IPS-18a (cell line): ENCODE measurements around the gene MACROH2A1.

Experiments
- H3K27ac ChIP-seq: one replicate; pipeline ENCODE4 v1.5.1; 2013; ENCODE audit warnings: low read length
- H3K27me3 ChIP-seq: one replicate; pipeline ENCODE4 v1.6.1; 2013; ENCODE audit warnings: mild to moderate bottlenecking, low read length; ENCODE audit not compliant: control insufficient read depth, insufficient read depth
- H3K36me3 ChIP-seq: one replicate; pipeline ENCODE4 v1.6.1; 2013; ENCODE audit warnings: low read depth, low read length; ENCODE audit not compliant: control insufficient read depth
- H3K4me1 ChIP-seq: one replicate; pipeline ENCODE4 v1.6.1; 2013; ENCODE audit warnings: low read depth, low read length; ENCODE audit not compliant: control insufficient read depth
- H3K4me3 ChIP-seq: one replicate; pipeline ENCODE4 v1.5.1; 2013; ENCODE audit warnings: low read length
- H3K9ac ChIP-seq: one replicate; pipeline ENCODE4 v1.6.1; 2013; ENCODE audit warnings: mild to moderate bottlenecking, low read length, moderate library complexity
- H3K9me3 ChIP-seq: one replicate; pipeline ENCODE4 v1.6.1; 2013; ENCODE audit warnings: low read depth, low read length; ENCODE audit not compliant: control insufficient read depth

The MACROH2A1 gene

GRCh38 chr5:135342551-135342875 is 56.5 kb downstream of the MACROH2A1 start:
- H3K4me1 ChIP-seq, result no peaks in the 10 kb centered on the region
- H3K36me3 ChIP-seq, result peaks cover 73% of the 10 kb centered on the region

GRCh38 chr5:135341696-135342550 is 57.1 kb downstream of the MACROH2A1 start:
- no peaks in the 10 kb centered on the region for H3K9me3 ChIP-seq
- no peaks in the 10 kb centered on the region for H3K4me1 ChIP-seq
- H3K4me3 ChIP-seq, result no peak overlapping the region
- peaks cover 78% of the 10 kb centered on the region for H3K36me3 ChIP-seq
- no peaks in the 10 kb centered on the region for H3K27me3 ChIP-seq
- no peak overlapping the region for H3K27ac ChIP-seq
- no peak overlapping the region for H3K9ac ChIP-seq

More at GRCh38 chr5:135342551-135342875, 56.5 kb downstream of the MACROH2A1 start:
- H3K27ac ChIP-seq, result no peak overlapping the region
- no peaks in the 10 kb centered on the region for H3K9me3 ChIP-seq
- H3K27me3 ChIP-seq, result no peaks in the 10 kb centered on the region
- no peak overlapping the region for H3K9ac ChIP-seq
- H3K4me3 ChIP-seq, result no peak overlapping the region

GRCh38 chr5:135341016-135341666 is 57.9 kb downstream of the MACROH2A1 start:
- no peak overlapping the region for H3K27ac ChIP-seq
- H3K9ac ChIP-seq, result no peak overlapping the region
- H3K4me3 ChIP-seq, result no peak overlapping the region
- peaks cover 77% of the 10 kb centered on the region for H3K36me3 ChIP-seq
- no peaks in the 10 kb centered on the region for H3K27me3 ChIP-seq
- H3K9me3 ChIP-seq, result no peaks in the 10 kb centered on the region
- no peaks in the 10 kb centered on the region for H3K4me1 ChIP-seq

DNA sequence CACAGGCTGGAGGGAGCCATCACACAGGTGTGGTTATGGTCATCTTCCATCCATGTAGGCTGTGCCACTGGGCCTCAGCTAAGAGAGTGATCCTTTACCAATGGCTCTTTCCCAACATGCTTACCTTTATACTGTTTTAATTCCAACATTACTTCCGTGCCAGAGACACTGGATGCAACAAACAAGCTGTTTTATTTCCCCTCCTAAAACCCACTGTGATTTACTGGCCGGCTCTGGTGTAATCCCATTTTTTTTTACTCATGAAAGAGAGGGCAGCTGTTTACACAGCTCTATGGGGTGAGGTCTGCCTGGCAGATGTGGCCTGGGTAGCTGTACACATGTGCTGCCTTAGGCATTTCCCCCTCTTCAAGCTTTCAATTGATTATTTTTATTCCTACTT is 58.5 kb downstream of the MACROH2A1 start:
- Histone ChIP-seq H3K27me3 (no peaks in the 10 kb centered on the region), H3K9me3 (no peaks in the 10 kb centered on the region), H3K9ac (no peak overlapping the region), H3K4me1 (no peaks in the 10 kb centered on the region), H3K4me3 (no peak overlapping the region), H3K36me3 (peaks cover 72% of the 10 kb centered on the region), H3K27ac (no peak overlapping the region)

GRCh38 chr5:135339623-135340022 is 59.4 kb downstream of the MACROH2A1 start:
- Histone ChIP-seq H3K4me1 (no peaks in the 10 kb centered on the region), H3K27ac (no peak overlapping the region), H3K36me3 (peaks cover 68% of the 10 kb centered on the region)

DNA sequence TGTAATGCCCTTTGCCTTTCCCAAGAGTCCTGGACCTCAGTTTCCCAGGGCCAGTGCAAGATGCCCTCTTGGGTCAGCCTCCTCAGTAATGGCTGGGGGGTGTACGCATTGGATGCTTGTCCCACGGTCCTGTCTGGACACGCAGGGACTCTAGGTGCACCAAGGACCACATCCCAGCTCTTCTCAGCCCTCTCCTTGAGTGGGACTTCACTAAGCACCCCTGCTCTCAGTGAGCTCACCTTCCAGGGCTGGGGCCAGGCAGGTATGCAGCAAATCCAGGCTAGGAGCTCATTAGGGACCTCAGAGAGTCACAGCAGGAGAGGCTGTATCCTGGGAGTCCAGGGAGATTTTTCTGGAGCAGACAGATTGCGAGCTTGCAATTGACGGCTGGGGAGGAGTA is 59.8 kb downstream of the MACROH2A1 start:
- Histone ChIP-seq H3K4me3 (no peak overlapping the region), H3K9ac (no peak overlapping the region), H3K27ac (no peak overlapping the region), H3K4me1 (no peaks in the 10 kb centered on the region), H3K27me3 (no peaks in the 10 kb centered on the region), H3K36me3 (peaks cover 64% of the 10 kb centered on the region), H3K9me3 (no peaks in the 10 kb centered on the region)

More at GRCh38 chr5:135339623-135340022, 59.4 kb downstream of the MACROH2A1 start:
- H3K27me3 ChIP-seq, result no peaks in the 10 kb centered on the region
- H3K9me3 ChIP-seq, result no peaks in the 10 kb centered on the region
- H3K9ac ChIP-seq, result no peak overlapping the region
- H3K4me3 ChIP-seq, result no peak overlapping the region

- H3K27me3 ChIP-seq, result no peaks in the 10 kb centered on the region
- peaks cover 43% of the 10 kb centered on the region for H3K36me3 ChIP-seq
- H3K4me3 ChIP-seq, result no peak overlapping the region
- no peak overlapping the region for H3K9ac ChIP-seq
- no peaks in the 10 kb centered on the region for H3K4me1 ChIP-seq
- no peak overlapping the region for H3K27ac ChIP-seq
- H3K9me3 ChIP-seq, result no peaks in the 10 kb centered on the region
Measured at GRCh38 chr5:135337064-135337463, 62.0 kb downstream of the MACROH2A1 start.

- Histone ChIP-seq H3K27me3 (no peaks in the 10 kb centered on the region), H3K9me3 (no peaks in the 10 kb centered on the region), H3K27ac (no peak overlapping the region), H3K36me3 (peaks cover 35% of the 10 kb centered on the region), H3K9ac (no peak overlapping the region), H3K4me1 (no peaks in the 10 kb centered on the region), H3K4me3 (no peak overlapping the region)
Measured at GRCh38 chr5:135335031-135335828, 63.8 kb downstream of the MACROH2A1 start.

DNA sequence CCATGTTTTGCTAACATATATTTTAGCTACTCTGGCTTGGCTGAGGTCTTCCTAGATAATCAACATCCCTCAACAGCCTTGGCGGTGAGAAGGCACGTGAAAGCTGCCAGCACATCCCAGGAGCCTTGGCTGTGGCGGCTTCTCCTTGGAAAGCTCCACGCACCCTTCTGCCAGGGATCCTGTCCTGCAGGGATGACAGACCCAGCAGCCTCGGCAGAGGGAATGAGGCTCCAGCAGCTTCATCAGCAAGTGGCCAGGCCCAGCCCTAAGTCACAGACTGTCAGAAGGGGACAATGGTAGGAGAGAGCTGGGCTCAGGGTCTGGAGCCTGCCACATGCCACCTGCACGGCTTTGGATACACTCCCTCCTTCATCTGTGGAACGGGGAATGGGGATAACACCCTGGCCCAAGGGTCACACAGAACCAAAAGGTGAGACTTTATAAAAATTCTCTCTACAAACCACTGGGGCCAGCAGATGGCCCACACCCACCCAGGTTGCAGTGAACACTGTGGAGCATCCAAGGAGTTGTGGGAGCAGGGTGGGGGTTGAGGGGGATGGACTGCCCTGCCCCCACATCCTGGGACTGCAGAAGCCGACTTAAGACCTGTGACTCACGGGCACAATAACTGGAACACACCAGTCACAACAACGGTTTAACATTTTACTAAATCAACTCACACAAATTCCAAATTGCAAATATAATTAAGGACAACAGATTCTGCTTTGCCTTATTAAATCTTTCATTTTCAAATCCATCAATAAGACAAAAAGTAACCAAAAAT is 65.1 kb downstream of the MACROH2A1 start:
- no peak overlapping the region for H3K4me3 ChIP-seq
- H3K36me3 ChIP-seq, result peaks cover 25% of the 10 kb centered on the region
- H3K27me3 ChIP-seq, result no peaks in the 10 kb centered on the region
- no peak overlapping the region for H3K9ac ChIP-seq
- H3K27ac ChIP-seq, result no peak overlapping the region
- H3K4me1 ChIP-seq, result no peaks in the 10 kb centered on the region
- H3K9me3 ChIP-seq, result no peaks in the 10 kb centered on the region

GRCh38 chr5:135332519-135333150 is 66.4 kb downstream of the MACROH2A1 start:
- Histone ChIP-seq H3K9ac (no peak overlapping the region), H3K27me3 (no peaks in the 10 kb centered on the region), H3K4me3 (no peak overlapping the region), H3K36me3 (peaks cover 16% of the 10 kb centered on the region), H3K4me1 (no peaks in the 10 kb centered on the region), H3K27ac (no peak overlapping the region), H3K9me3 (no peaks in the 10 kb centered on the region)
